ENCODE measurements around the gene GALNTL6.

DNA sequence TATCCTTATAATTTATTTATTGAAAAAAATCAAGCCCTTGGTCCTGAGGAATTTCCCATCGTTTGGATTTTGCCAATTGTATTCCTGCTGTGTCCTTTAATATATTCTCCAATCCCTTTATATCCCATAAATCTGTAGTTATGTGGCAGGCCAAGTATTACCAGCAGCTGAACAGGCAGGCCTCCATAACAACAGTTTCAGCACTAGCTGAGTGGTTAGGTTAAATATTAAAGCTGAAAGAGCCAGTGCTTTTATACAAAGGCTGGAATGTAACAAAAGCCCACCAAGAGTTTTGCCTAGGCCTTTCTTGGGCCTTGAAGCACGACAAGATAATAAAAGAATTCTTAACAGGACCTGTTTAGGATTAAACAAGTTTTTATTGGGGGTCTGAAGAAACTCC is 988.8 kb downstream of the GALNTL6 start:
- TF ChIP-seq CTCF (IDR thresholded peaks at IDR 0.05) (no peak), POLR2A (IDR thresholded peaks at IDR 0.05) (no peak)

Measured in testis (tissue), 2 donors.